Keratinocyte (primary cell): ENCODE results near the gene NSG2. TPM values are rescaled to one million over a fixed set of nuclear protein-coding genes. Genes with fewer than 3 reads are reported as not detected.

ENCODE experiments used
- DNase-seq: peaks from one replicate; pipeline ENCODE4 v3.0.0-alpha.2; 2011; ENCODE audit warnings: low read depth, missing footprints, low spot score
- FAIRE-seq: peaks from 2 replicates; lab custom pipeline; 2011; peaks lifted over from hg19 to GRCh38; lab: Jason Lieb, UNC
- H2AFZ ChIP-seq: 2 replicates; pipeline ENCODE4 v1.6.0; 2012; ENCODE audit warnings: low read length, control low read depth, inconsistent platforms; ENCODE audit not compliant: control insufficient read depth
- H3K27ac ChIP-seq: 2 replicates; pipeline ENCODE4 v1.5.1; 2011; ENCODE audit warnings: low read length; ENCODE audit not compliant: control insufficient read depth, insufficient read depth
- H3K27me3 ChIP-seq: 3 replicates; pipeline ENCODE4 v1.6.0; 2011; ENCODE audit warnings: low read length; ENCODE audit not compliant: control insufficient read depth, insufficient read depth; ENCODE audit errors: extremely low read depth
- H3K36me3 ChIP-seq, 2 experiments: 2 replicates in 1 of 2; 3 replicates in 1 of 2; pipeline ENCODE4 v1.5.1; 2011; ENCODE audit warnings: low read length in 2 of 2, mild to moderate bottlenecking in 1 of 2; ENCODE audit not compliant: control insufficient read depth in 2 of 2, insufficient read depth in 2 of 2; ENCODE audit errors: extremely low read depth in 1 of 2
- H3K4me1 ChIP-seq: 3 replicates; pipeline ENCODE4 v1.5.1; 2011; ENCODE audit warnings: low read length; ENCODE audit not compliant: control insufficient read depth, insufficient read depth; ENCODE audit errors: extremely low read depth
- H3K4me2 ChIP-seq: 3 replicates; pipeline ENCODE4 v1.6.0; 2011; ENCODE audit warnings: low read depth, low read length; ENCODE audit not compliant: control insufficient read depth, insufficient read depth; ENCODE audit errors: extremely low read depth
- H3K4me3 ChIP-seq, 3 experiments: fragments of 200-600 bp in 1 of 3; sonication (generic) in 1 of 3; 2 replicates in 2 of 3; 3 replicates in 1 of 3; pipeline ENCODE4 v1.5.1; 2011 to 2016; ENCODE audit warnings: low read length in 3 of 3, mild to moderate bottlenecking in 3 of 3, control low read depth in 2 of 3, inconsistent platforms in 1 of 3, low read depth in 1 of 3, mixed read lengths in 1 of 3, mixed run types in 1 of 3, moderate library complexity in 1 of 3; ENCODE audit not compliant: control insufficient read depth in 2 of 3, insufficient read depth in 2 of 3; ENCODE audit errors: extremely low read depth in 1 of 3
- H3K79me2 ChIP-seq: 2 replicates; pipeline ENCODE4 v1.6.0; 2012; ENCODE audit warnings: low read length; ENCODE audit not compliant: control insufficient read depth, insufficient read depth
- H3K9ac ChIP-seq: 3 replicates; pipeline ENCODE4 v1.6.0; 2011; ENCODE audit warnings: low read length; ENCODE audit not compliant: control insufficient read depth, insufficient read depth; ENCODE audit errors: extremely low read depth
- H3K9me1 ChIP-seq: 3 replicates; pipeline ENCODE4 v1.6.0; 2011; ENCODE audit warnings: low read length; ENCODE audit not compliant: control insufficient read depth, insufficient read depth; ENCODE audit errors: extremely low read depth
- H3K9me3 ChIP-seq: 2 replicates; pipeline ENCODE4 v1.5.1; 2012; ENCODE audit warnings: low read depth, low read length; ENCODE audit not compliant: control insufficient read depth
- H4K20me1 ChIP-seq: 3 replicates; pipeline ENCODE4 v1.6.0; 2011; ENCODE audit warnings: low read length; ENCODE audit not compliant: control insufficient read depth, insufficient read depth; ENCODE audit errors: extremely low read depth
- EZH2 ChIP-seq: IDR thresholded peaks from one replicate; pipeline ENCODE4 v1.6.1; 2012; ENCODE audit warnings: inconsistent platforms, mild to moderate bottlenecking, low read length, moderate library complexity
- dilution Hi-C: fragments of 300-500 bp; cut with MboI; formaldehyde crosslinking; loops from one replicate; pipeline ENCODE4 v1.7.0; 2020; ENCODE audit warnings: low sequenced_read_pairs; ENCODE audit not compliant: extremely low pct_ligation_motif_present
- polyA plus RNA-seq, 5 experiments: library from polyadenylated mRNA; depleted of rRNA in 3 of 5; stranded (reverse) in 3 of 5; stranded (forward) in 1 of 5; unstranded in 1 of 5; fragments of >200 nt; gene quantifications; 1 replicate in 1 of 5; 2 replicates in 3 of 5; 3 replicates in 1 of 5; pipeline versions ENCODE4 v1.2.1 to v1.2.3, GENCODE V29; 2011 to 2012; ENCODE audit warnings: missing spikeins in 2 of 5, low read depth in 1 of 5, low replicate concordance in 1 of 5
- TF ChIP-seq, protein P1 (sequence below), 3 experiments: IDR thresholded peaks in 1 of 3; conservative IDR thresholded peaks in 1 of 3; optimal IDR thresholded peaks in 1 of 3; 2 replicates in 2 of 3; 3 replicates in 1 of 3; pipeline versions ENCODE3 to v1.5.1; 2011; ENCODE audit warnings: low read length in 3 of 3, mild to moderate bottlenecking in 3 of 3, moderate library complexity in 2 of 3, control low read depth in 1 of 3, inconsistent platforms in 1 of 3; ENCODE audit not compliant: insufficient read depth in 2 of 3; ENCODE audit errors: extremely low read depth in 1 of 3

The NSG2 gene
- polyA plus RNA-seq, 1 donor (not counting 4 experiments of a cell fraction or from before 2014, with no cell fraction given): not detected

DNA sequence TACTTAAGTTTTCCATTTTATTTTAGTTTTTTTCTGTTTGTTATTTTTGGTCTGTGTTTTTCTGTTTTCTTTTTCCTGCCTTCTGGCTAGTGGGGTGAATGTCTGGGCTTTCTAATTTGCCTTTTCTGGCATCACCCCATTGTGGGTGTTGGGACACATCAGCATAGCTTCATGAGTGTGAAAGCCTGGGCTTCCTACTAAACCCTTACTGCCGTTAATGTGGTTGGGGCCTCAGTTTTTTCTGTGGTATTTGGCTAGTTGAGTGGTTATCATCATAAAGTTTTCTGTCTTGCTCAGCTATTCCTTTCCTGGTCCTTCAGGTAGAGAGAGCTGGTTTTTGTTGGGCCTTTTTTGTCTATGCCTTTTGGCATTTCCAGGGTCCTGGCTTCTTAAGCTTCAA is 35.1 kb upstream of the NSG2 start:
- Histone ChIP-seq H3K27me3 (no peaks in the 10 kb centered on the region), H3K4me1 (no peaks in the 10 kb centered on the region), H3K79me2 (no peaks in the 10 kb centered on the region), H3K9me1 (no peaks in the 10 kb centered on the region), H3K9ac (no peak overlapping the region), H3K36me3 (no peaks in the 10 kb centered on the region), H3K9me3 (no peaks in the 10 kb centered on the region), H3K27ac (no peak overlapping the region), H3K4me2 (no peak overlapping the region), H2AFZ (no peak overlapping the region), H3K4me3 (no peak overlapping the region), H4K20me1 (no peaks in the 10 kb centered on the region)
- DNase-seq: no peak
- dilution Hi-C loops: no loop called here
- no peak for FAIRE-seq
- no peak for TF ChIP-seq EZH2

DNA sequence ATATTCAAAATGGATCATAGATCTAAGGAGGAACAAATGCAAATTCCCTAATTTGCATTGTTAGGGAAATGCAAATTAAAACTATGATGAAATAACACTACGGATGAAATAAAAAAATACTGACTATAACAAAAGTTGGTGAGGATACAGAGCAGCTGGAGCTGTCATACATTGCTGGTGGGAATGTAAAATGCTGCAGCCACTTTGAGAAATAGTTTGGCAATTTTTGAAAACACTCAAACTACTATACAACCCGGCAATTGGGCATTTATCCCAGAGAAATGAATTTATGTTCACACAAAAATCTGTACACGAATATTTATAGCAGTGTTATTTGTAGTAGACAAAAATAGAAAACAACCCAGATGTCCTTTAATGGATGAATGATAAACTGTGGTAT is 34.1 kb upstream of the NSG2 start:
- H3K36me3 ChIP-seq: no peaks in the 10 kb centered on the region
- TF ChIP-seq EZH2: no peak
- TF ChIP-seq, protein P1, sequence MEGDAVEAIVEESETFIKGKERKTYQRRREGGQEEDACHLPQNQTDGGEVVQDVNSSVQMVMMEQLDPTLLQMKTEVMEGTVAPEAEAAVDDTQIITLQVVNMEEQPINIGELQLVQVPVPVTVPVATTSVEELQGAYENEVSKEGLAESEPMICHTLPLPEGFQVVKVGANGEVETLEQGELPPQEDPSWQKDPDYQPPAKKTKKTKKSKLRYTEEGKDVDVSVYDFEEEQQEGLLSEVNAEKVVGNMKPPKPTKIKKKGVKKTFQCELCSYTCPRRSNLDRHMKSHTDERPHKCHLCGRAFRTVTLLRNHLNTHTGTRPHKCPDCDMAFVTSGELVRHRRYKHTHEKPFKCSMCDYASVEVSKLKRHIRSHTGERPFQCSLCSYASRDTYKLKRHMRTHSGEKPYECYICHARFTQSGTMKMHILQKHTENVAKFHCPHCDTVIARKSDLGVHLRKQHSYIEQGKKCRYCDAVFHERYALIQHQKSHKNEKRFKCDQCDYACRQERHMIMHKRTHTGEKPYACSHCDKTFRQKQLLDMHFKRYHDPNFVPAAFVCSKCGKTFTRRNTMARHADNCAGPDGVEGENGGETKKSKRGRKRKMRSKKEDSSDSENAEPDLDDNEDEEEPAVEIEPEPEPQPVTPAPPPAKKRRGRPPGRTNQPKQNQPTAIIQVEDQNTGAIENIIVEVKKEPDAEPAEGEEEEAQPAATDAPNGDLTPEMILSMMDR (optimal IDR thresholded peaks at IDR 0.05 in 1 of 3, IDR thresholded peaks at IDR 0.05 in 1 of 3, conservative IDR thresholded peaks at IDR 0.05 in 1 of 3; ENCODE audit: extremely low read depth in 1 of 3, insufficient read depth in 2 of 3, low read length in 3 of 3): no peak
- dilution Hi-C loops: no loop called here
- no peaks in the 10 kb centered on the region for H4K20me1 ChIP-seq
- DNase-seq: no peak
- FAIRE-seq: no peak
- no peaks in the 10 kb centered on the region for H3K9me3 ChIP-seq
- no peak overlapping the region for H2AFZ ChIP-seq
- H3K27me3 ChIP-seq: no peaks in the 10 kb centered on the region
- no peak overlapping the region for H3K4me3 ChIP-seq
- no peak overlapping the region for H3K27ac ChIP-seq
- no peak overlapping the region for H3K4me2 ChIP-seq
- H3K9me1 ChIP-seq: no peaks in the 10 kb centered on the region
- H3K79me2 ChIP-seq: no peaks in the 10 kb centered on the region
- H3K9ac ChIP-seq: no peak overlapping the region
- H3K4me1 ChIP-seq: no peaks in the 10 kb centered on the region
